Measurements from ENCODE around the gene DRGX.

The DRGX gene

GRCh38 chr10:49318755-49319154, 77.1 kb downstream of the DRGX start:
- no peak overlapping the region for H3K4me3 ChIP-seq (ENCODE audit: low read length)
- TF ChIP-seq, protein P1, sequence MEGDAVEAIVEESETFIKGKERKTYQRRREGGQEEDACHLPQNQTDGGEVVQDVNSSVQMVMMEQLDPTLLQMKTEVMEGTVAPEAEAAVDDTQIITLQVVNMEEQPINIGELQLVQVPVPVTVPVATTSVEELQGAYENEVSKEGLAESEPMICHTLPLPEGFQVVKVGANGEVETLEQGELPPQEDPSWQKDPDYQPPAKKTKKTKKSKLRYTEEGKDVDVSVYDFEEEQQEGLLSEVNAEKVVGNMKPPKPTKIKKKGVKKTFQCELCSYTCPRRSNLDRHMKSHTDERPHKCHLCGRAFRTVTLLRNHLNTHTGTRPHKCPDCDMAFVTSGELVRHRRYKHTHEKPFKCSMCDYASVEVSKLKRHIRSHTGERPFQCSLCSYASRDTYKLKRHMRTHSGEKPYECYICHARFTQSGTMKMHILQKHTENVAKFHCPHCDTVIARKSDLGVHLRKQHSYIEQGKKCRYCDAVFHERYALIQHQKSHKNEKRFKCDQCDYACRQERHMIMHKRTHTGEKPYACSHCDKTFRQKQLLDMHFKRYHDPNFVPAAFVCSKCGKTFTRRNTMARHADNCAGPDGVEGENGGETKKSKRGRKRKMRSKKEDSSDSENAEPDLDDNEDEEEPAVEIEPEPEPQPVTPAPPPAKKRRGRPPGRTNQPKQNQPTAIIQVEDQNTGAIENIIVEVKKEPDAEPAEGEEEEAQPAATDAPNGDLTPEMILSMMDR (IDR thresholded peaks at IDR 0.05; ENCODE audit: insufficient read depth, low read depth, low read length, missing control alignments) = no peak
- no peak for DNase-seq (ENCODE audit: low read depth)

GRCh38 chr10:49318028-49318427, 77.9 kb downstream of the DRGX start:
- TF ChIP-seq, protein P1 (IDR thresholded peaks at IDR 0.05; ENCODE audit: insufficient read depth, low read depth, low read length, missing control alignments) = no peak
- no peak overlapping the region for H3K4me3 ChIP-seq (ENCODE audit: low read length)
- no peak for DNase-seq (ENCODE audit: low read depth)

DNA sequence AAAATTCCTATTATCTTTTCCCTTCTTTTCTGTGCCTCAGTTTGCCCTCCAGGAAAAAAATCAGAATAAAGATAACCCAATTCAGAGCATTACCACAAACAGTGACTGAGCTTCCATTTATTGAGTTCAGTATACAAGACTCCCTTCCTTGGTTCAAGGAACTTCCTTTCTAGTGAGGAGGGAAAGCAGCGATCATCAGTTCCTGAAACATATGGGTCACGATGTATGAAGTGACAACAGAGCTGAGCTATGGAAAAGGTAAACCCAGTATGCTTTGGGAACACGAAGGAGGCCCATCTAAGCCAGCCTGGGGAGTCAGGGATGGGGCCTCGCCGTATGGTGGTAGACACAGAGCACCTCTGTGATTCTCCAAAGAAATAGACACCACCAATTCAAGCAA, 81.1 kb downstream of the DRGX start:
- TF ChIP-seq, protein P1 (IDR thresholded peaks at IDR 0.05; ENCODE audit: insufficient read depth, low read depth, low read length, missing control alignments) = no peak
- no peak for DNase-seq (ENCODE audit: low read depth)
- no peak overlapping the region for H3K4me3 ChIP-seq (ENCODE audit: low read length)

Measured in epithelial cell of esophagus (primary cell).